22Rv1 (cell line): ENCODE data around the gene TRIM67.

Source experiments
- H3K27ac ChIP-seq: fragments of 450-650 bp; 2 replicates; pipeline ENCODE4 v1.5.1; 2017
- ZFX ChIP-seq: fragments of 450-650 bp; IDR thresholded peaks from 2 replicates; pipeline ENCODE4 v1.6.1; 2017; ENCODE audit warnings: antibody characterized with exemption, borderline replicate concordance
- TF ChIP-seq, protein P1 (sequence below): fragments of 450-650 bp; IDR thresholded peaks from 2 replicates; pipeline ENCODE4 v1.5.1; 2017; ENCODE audit warnings: mild to moderate bottlenecking

The TRIM67 gene

DNA sequence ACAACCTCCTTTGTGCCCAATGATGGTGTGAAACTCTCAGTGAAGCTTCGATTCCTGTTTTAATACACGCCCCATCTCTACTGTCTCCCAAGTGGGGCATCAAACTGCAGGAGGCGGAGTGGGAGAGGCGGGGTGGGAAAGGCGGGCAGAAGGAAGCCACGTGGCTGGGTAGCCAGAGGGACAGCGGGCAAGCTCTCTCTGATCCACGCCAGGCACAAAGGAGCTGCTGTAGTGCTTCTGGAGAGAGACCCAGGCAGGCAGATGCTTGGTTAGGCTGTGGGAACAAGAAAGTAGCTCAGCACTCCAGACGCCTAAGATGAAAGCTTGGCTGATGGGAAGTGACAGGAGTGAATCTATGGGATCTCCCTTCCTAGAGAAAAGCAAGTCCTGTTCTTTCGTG, 25.7 kb downstream of the TRIM67 start:
- TF ChIP-seq, protein P1, sequence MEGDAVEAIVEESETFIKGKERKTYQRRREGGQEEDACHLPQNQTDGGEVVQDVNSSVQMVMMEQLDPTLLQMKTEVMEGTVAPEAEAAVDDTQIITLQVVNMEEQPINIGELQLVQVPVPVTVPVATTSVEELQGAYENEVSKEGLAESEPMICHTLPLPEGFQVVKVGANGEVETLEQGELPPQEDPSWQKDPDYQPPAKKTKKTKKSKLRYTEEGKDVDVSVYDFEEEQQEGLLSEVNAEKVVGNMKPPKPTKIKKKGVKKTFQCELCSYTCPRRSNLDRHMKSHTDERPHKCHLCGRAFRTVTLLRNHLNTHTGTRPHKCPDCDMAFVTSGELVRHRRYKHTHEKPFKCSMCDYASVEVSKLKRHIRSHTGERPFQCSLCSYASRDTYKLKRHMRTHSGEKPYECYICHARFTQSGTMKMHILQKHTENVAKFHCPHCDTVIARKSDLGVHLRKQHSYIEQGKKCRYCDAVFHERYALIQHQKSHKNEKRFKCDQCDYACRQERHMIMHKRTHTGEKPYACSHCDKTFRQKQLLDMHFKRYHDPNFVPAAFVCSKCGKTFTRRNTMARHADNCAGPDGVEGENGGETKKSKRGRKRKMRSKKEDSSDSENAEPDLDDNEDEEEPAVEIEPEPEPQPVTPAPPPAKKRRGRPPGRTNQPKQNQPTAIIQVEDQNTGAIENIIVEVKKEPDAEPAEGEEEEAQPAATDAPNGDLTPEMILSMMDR = no peak
- no peak overlapping the region for H3K27ac ChIP-seq

DNA sequence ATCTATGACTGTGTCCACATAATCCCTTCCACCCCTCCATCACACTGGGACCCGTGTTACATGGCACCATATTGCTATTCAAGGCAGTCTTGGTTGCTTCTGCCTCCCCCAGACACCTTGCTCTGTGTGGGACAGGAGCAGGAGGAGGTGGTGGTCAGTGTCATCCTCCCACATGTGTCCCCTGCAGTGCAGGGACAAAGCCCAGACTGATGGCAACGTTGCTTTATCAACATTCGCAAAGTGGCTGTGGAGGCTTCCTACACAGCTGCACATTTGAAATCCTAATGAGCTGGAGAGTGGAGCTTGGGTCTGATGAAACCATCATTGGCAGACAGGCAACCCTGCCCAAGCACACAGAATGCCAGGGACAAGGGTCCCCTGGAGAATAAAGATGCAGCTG, 26.2 kb downstream of the TRIM67 start:
- TF ChIP-seq, protein P1 = no peak
- no peak for TF ChIP-seq ZFX
- no peak overlapping the region for H3K27ac ChIP-seq

DNA sequence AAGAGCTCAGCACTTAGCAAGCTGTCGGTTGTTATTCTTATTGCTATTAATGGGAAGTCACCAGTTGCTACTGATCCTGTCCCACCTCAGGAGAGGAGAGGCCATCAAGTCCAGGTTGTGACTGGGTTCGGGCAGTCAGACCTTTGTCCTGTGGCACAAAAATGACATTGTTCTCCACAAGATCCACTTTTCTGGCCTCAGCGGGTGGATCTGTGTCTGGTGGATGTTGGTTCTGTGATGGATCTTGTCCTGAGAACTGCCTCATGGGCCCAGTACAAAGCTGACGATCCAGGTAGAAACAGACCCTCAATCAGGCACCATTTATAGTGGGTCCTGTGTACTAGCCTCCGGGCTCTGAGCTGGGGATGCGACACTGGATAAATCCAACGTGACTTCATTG, 26.9 kb downstream of the TRIM67 start:
- no peak for TF ChIP-seq ZFX
- TF ChIP-seq, protein P1 = no peak
- H3K27ac ChIP-seq = no peak overlapping the region

DNA sequence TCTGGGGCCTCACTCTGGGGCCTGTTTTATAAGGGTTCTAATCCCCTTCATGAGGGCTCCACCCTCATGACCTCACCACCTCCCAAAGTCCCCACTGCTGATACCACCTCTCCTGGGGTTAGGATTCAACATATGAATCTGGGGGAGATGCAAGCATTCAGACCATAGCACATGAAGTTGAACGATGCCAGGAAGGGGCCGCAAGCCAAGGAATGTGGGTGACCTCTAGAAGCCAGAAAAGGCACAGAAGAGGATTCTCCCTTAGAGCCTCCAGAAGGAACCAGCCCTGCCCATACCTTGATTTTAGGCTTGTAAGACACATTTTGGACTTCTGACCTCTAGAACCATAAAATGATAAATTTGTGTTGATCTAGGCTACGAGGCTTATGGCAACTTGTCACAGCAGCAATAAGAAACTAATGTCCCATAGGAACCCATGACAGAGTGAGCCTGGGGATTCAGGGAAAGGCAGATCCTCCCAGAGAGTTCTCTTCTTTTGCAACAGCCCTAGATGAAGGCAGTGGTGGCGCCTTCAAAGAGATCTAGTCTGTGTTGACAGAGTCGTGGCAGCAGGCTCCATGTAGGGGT, 27.9 kb downstream of the TRIM67 start:
- no peak overlapping the region for H3K27ac ChIP-seq
- no peak for TF ChIP-seq ZFX
- TF ChIP-seq, protein P1 = no peak

DNA sequence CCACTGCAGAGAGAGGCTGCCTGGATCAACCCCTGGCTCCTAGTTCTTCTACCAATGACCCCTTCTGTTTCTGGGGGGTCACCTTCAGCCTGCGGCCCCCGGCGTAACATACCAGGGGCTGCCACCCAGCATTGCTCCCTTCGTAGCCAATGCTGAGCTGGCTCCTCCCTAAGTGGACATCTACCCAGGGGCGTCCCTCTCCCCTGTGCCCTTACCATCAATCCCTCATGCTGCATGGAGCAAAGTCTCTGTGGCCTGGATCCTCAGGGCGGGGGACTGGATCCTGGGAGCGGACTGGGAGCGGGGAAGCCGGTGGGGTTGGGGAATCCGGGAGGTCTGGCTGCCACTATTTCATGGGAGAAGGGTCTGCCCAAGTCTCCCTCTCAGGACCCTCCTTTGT, 28.6 kb downstream of the TRIM67 start:
- TF ChIP-seq ZFX = no peak
- H3K27ac ChIP-seq = no peak overlapping the region

DNA sequence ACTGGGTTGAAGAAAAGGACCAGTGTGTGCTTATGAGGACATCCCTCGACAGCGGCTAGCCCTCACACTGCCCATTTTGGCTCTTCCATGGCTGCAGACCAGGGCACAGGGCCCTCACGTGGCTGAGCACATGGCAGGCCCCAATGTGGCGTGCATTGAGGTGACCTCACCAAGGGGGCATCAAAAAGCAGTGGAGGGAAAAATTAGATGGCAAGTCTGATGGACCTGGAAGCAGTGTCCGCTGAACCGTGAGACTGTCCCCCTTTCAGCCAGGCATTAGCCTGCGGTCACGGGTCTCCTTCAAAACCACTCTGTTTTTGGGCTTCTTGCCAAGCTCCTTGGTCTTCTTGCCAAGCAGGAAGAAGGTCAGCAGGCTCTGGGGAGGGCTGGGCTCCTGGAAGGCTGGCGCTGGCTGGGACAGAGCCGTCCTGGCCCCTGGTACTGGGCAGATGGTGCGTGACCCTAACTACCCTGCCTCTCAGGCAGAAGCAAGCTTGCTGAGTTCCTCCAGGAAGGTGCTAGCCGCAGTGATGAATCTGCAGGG, 30.8 kb downstream of the TRIM67 start:
- TF ChIP-seq ZFX = no peak
- TF ChIP-seq, protein P1 = no peak
- H3K27ac ChIP-seq = no peak overlapping the region

DNA sequence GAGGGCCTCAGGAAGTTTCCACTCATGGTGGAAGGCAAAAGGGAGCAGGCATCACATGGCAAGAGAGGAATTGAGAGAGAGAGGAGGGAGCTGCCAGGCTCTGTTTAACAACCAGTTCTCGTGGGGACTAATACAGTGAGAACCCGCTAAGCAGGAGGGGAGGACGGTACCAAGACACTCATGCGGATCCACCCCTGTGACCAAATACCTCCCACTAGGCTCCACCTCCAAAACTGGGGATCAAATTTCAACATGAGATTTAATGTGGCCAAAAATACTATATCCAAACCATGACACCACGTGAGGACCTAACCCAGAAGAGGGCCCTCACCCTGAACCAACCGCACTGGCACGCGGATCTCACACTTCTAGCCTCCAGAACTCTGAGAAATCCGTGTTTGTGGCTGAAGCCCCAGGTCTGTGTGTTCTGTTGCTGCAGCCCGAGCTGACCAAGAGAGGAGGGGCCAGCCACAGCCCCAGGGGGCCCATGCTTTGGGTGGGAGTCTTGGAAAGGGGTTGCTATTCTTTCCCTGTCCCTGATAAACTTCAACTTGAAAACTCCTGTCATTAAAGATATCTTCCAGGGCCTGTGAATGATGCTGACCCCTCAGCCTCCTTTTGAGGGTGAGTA, 32.0 kb downstream of the TRIM67 start:
- TF ChIP-seq, protein P1 = no peak
- no peak for TF ChIP-seq ZFX
- no peak overlapping the region for H3K27ac ChIP-seq
